ENCODE data around the gene ATG4B. TPM values are rescaled to one million over a fixed set of nuclear protein-coding genes. Genes with fewer than 3 reads are reported as not detected.

ATG4B gene
- total and polyA plus RNA-seq, 2 of the 8 experiments (the other 6 are each of a cell fraction or from before 2014, with no cell fraction given): 103 to 155 TPM

- Histone ChIP-seq H3K56ac (replicated peaks; ENCODE audit: insufficient read length, low read depth, low read length) (no peak overlapping the region), H3K23ac (ENCODE audit: insufficient read length) (no peak overlapping the region), H3K4ac (replicated peaks; ENCODE audit: insufficient read length, low read depth, low read length) (no peak overlapping the region), H2AK5ac (ENCODE audit: low read depth, low read length) (no peak overlapping the region), H3K4me3 (ENCODE audit: extremely low read depth in 1 of 4, insufficient read depth in 2 of 4, low read depth in 3 of 4, low read length in 4 of 4) (peak overlapping the region; percentile 68 to 95 (median 78)), H2BK5ac (ENCODE audit: low read depth, low read length) (no peak overlapping the region), H4K5ac (ENCODE audit: insufficient read length, low read depth, low read length) (no peak overlapping the region), H3K4me1 (replicated peaks in 1 of 4; ENCODE audit: control insufficient read depth in 3 of 4, insufficient read depth in 4 of 4, low read length in 3 of 4) (peaks cover 0 to 5% (median 3%) of the 10 kb centered on the region in 4 experiments; a peak in 4 of 7 replicates), H4K8ac (ENCODE audit: extremely low read depth, insufficient read depth, low read length) (peak overlapping the region; percentile 38; the same call in 1 of the 2 replicates), H3K79me1 (ENCODE audit: low read depth, low read length) (peaks cover 5% of the 10 kb centered on the region; the same call in 1 of the 2 replicates), H3K27me3 (replicated peaks in 1 of 4; ENCODE audit: control insufficient read depth in 3 of 4, extremely low read depth in 1 of 4, insufficient read depth in 3 of 4, low read length in 3 of 4) (no peaks in the 10 kb centered on the region), H3K4me2 (ENCODE audit: insufficient read depth in 1 of 2, low read depth in 2 of 2, low read length in 2 of 2) (peak overlapping the region; percentile 63 to 79), H3K27ac (ENCODE audit: low read depth, low read length) (no peak overlapping the region), H3K14ac (ENCODE audit: insufficient read length) (no peak overlapping the region), H2AFZ (ENCODE audit: low read length) (no peak overlapping the region), H2BK12ac (ENCODE audit: low read depth, low read length) (no peak overlapping the region), H2BK120ac (replicated peaks; ENCODE audit: low read depth, low read length) (no peak overlapping the region), H2BK20ac (ENCODE audit: low read length) (no peak overlapping the region), H3K79me2 (ENCODE audit: control insufficient read depth in 1 of 2, insufficient read depth in 2 of 2, low read length in 2 of 2) (peaks cover 5 to 19% of the 10 kb centered on the region in 2 experiments; a peak in 3 of 4 replicates), H3K18ac (ENCODE audit: extremely low read depth, low read length) (peak overlapping the region; percentile 32), H4K91ac (replicated peaks; ENCODE audit: insufficient read length, low read length) (no peak overlapping the region), H4K20me1 (replicated peaks in 1 of 2; ENCODE audit: control insufficient read depth in 1 of 2, insufficient read depth in 2 of 2, low read length in 2 of 2) (peaks cover 4 to 8% of the 10 kb centered on the region in 2 experiments), H3K9ac (replicated peaks in 1 of 4; ENCODE audit: extremely low read depth in 1 of 4, low read depth in 3 of 4, low read length in 3 of 4) (peak overlapping the region in 3 of 4 experiments; percentile 2 to 57 (median 51); a peak in 5 of 7 replicates), H3K9me3 (ENCODE audit: insufficient read depth in 2 of 2, low read depth in 1 of 2, low read length in 1 of 2) (no peaks in the 10 kb centered on the region), H3K36me3 (ENCODE audit: control insufficient read depth in 2 of 4, insufficient read depth in 4 of 4, low read length in 3 of 4) (peaks cover 11 to 27% (median 20%) of the 10 kb centered on the region in 4 experiments), H2BK15ac (ENCODE audit: low read length) (no peak overlapping the region), H3K23me2 (ENCODE audit: low read depth, low read length) (peaks cover 2% of the 10 kb centered on the region; the same call in 1 of the 2 replicates)
- no peak for DNase-seq (ENCODE audit: low read depth in 1 of 2, low spot score in 2 of 2)
- ChIA-PET POLR2A (ENCODE audit: partially characterized antibody) (interaction anchor here (1.0 to 11.2 kb wide), 9 partner anchors 10 to 107 kb away, joined by 3 to 265 read pairs (median 4); partner anchors contain the start of genes D2HGDH, DTYMK and NEU4), CTCF (ENCODE audit: partially characterized antibody) (interaction anchor here (0.6 to 2.6 kb wide), 12 partner anchors 10 to 540 kb away, joined by 3 to 11 read pairs (median 4); partner anchors contain the start of gene DTYMK)
- FAIRE-seq: no peak
- 53% methylated on average over 11 of the region's 11 CpGs; no CpG with 5 or more reads in 1 of the 2 experiments for WGBS, 2 experiments (ENCODE audit: extremely low coverage in 1 of 2, insufficient coverage in 1 of 2, insufficient read length in 1 of 2, insufficient replicate concordance in 2 of 2, low coverage in 1 of 2, low lambda C conversion rate in 2 of 2, missing lambda C conversion rate in 1 of 2)
- TF ChIP-seq BACH1 (IDR thresholded peaks at IDR 0.05; ENCODE audit: low read length): no peak
- no peak for TF ChIP-seq CBX8 (IDR thresholded peaks at IDR 0.05; ENCODE audit: borderline replicate concordance, low read depth, low read length)
- TF ChIP-seq, protein P1, sequence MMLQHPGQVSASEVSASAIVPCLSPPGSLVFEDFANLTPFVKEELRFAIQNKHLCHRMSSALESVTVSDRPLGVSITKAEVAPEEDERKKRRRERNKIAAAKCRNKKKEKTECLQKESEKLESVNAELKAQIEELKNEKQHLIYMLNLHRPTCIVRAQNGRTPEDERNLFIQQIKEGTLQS (IDR thresholded peaks at IDR 0.05; ENCODE audit: insufficient read depth, low read depth, low read length): no peak
- TF ChIP-seq TAF1 (IDR thresholded peaks at IDR 0.05; ENCODE audit: low read depth, low read length): no peak
- no peak for TF ChIP-seq SAP30 (IDR thresholded peaks at IDR 0.05; ENCODE audit: insufficient read depth, insufficient replicate concordance, low read length)
- TF ChIP-seq, protein P2, sequence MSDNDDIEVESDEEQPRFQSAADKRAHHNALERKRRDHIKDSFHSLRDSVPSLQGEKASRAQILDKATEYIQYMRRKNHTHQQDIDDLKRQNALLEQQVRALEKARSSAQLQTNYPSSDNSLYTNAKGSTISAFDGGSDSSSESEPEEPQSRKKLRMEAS (IDR thresholded peaks at IDR 0.05): no peak
- TF ChIP-seq NRF1 (IDR thresholded peaks at IDR 0.05; ENCODE audit: low read depth, low read length): no peak
- TF ChIP-seq YY1 (IDR thresholded peaks at IDR 0.05; ENCODE audit: low read depth, low read length): no peak
- TF ChIP-seq POLR2A (IDR thresholded peaks at IDR 0.05; ENCODE audit: control extremely low read depth in 1 of 2, low read depth in 2 of 2, low read length in 2 of 2): no peak
- no peak for TF ChIP-seq CTBP2 (IDR thresholded peaks at IDR 0.05; ENCODE audit: borderline replicate concordance, insufficient read depth, insufficient read length, low read length)
- TF ChIP-seq NANOG (IDR thresholded peaks at IDR 0.05; ENCODE audit: insufficient read depth, low read depth, low read length, poor library complexity, severe bottlenecking): no peak
- TF ChIP-seq EGR1 (IDR thresholded peaks at IDR 0.05; ENCODE audit: borderline replicate concordance, low read depth, low read length): no peak
These were observed 65.6 kb downstream of the ATG4B start for GRCh38 chr2:241703032-241703604.

Data from H1 (cell line).